NCI-H2107 (cell line): Measurements from ENCODE around the gene ITM2A.

ENCODE experiments used
- DNase-seq: peaks from one replicate; lab custom pipeline; 2025; lab: John Stamatoyannopoulos, UW

Gene ITM2A

GRCh38 chrX:79366873-79367749, at the start of gene ITM2A:
Gene ITM2A, minus strand, starts transcription at chrX:79367334. Its CDS starts 119 bp downstream, at chrX:79367215.
- no peak for DNase-seq

DNA sequence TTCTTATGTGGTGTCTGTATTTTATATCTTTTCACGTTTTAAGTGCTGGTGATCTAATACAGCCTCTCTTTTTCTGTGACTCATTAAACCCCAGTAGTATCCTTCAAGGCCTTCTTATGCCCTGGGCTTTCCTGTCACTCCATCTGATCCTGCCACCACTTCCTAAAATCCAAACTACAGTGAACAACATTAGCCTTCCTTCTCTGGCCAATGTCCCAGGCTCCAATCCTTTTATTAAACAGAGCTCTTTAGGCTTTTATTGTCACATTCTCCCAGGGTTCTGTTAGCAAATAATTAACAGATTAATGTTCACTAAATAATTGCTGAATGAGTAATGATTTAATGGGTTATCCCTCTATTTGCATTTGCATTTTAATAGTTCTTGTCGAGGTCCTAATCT, 47.9 kb upstream of the ITM2A start:
- DNase-seq, result no peak

GRCh38 chrX:79413963-79414362, 46.8 kb upstream of the ITM2A start:
- no peak for DNase-seq

- DNase-seq, result no peak
These were observed 45.8 kb upstream of the ITM2A start for GRCh38 chrX:79412972-79413371.

DNA sequence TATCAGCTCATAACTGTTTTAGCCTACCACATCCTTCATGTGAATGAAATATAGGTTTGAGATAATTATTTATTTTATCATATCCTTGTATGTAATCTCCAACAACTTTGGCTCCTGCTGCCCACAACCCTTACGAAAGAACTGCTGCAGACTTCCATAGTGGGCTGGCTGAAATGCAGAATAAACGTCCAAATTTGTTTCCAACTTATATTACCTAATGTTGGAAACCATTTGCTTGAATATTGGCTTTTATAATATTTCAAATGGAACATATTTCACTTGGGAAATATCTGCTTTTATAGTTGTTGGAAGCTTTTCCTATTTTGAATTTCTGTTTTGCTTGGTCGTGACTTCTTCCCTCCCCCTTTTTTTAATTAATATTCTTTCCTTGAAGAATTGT, 45.0 kb upstream of the ITM2A start:
- no peak for DNase-seq

DNA sequence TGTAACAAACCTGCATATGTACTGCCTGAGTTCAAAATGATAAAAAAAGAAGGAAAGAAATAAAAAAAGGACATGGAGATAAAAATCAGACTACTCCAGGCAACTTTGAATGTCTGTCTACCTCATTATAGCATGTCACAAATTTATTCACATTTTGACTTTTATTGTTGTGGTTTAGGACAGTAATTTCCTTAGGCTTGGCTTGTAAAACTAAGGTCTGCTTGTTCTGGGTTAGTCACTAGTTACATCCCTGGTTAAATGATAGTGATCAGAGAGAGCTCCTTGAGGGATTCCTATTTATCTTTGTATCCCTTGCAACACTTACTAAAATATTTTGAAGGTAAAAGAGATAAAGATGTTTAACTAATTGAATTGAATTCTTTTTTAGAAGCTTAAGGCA, 42.5 kb upstream of the ITM2A start:
- no peak for DNase-seq

DNA sequence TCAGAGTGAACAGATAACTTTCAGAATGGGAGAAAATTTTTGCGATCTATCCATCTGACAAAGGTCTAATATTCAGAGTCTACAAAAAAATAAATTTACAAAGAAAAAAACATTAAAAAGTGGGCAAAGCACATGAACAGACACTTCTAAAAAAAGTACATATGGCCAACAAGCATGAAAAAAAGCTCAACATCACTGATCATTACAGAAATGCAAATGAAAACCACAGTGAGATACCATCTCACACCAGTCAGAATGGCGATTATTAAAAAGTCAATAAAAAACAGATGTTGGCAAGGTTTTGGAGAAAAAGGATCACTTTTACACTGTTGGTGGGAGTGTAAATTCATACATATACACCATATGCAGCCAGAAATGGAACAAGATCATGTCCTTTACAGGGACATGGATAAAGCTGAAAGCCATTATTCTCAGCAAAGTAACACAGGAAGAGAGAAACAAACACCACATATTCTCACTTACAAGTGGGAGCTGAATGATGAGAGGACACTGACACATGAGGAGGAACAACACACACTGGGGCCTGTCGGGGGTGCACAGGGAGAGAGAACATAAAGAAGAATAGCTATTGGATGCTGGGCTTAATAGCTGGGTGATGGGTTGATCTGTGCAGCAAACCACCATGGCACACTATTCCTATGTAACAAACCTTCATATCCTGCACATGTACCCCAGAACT, 41.6 kb upstream of the ITM2A start:
- no peak for DNase-seq

GRCh38 chrX:79400623-79401022, 33.5 kb upstream of the ITM2A start:
- no peak for DNase-seq

- DNase-seq, result no peak
These were observed 8.2 kb upstream of the ITM2A start for GRCh38 chrX:79375340-79375739.

GRCh38 chrX:79371640-79372039, 4.5 kb upstream of the ITM2A start:
- DNase-seq, result no peak

GRCh38 chrX:79371101-79371500, 4.0 kb upstream of the ITM2A start:
- DNase-seq, result no peak

GRCh38 chrX:79369871-79370270, 2.7 kb upstream of the ITM2A start:
- no peak for DNase-seq

DNA sequence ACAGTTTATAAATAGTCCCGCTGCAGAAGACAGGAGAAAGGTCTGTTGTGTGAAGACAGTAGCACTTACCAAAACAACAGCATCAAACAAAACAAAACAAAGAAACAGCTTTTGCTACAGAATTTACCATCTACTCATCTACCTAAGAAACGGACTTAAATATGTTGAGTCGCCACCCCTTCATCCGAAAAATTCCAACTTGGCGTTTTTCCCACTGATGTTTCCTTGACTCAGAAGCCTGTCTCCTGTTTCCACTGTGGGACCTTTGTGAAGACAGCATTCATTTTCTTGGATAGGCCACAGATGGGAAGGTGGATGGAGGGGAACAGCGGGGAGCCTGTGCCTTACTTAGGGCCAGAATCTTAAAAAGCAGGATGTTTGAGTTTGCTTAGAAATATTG, 1.3 kb upstream of the ITM2A start:
- DNase-seq, result no peak

- DNase-seq, result no peak
These were observed 773 bp upstream of the ITM2A start for GRCh38 chrX:79367907-79368306.

DNA sequence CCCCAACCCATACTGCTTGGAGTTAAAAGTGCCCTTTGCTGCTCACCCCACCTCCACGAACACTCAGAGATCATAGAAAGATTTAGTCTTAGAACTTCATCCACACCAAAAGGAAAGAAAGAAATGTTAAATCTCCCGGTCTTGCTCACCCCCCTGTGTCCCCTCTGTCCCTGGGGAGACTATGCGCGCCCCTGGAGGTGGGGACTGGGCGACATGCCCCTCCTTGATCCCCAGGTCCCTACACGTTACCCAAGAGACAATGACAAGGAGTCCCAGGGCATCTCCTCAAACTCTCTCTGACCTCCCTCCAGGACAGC, 620 bp downstream of the ITM2A start:
- DNase-seq, result no peak

DNA sequence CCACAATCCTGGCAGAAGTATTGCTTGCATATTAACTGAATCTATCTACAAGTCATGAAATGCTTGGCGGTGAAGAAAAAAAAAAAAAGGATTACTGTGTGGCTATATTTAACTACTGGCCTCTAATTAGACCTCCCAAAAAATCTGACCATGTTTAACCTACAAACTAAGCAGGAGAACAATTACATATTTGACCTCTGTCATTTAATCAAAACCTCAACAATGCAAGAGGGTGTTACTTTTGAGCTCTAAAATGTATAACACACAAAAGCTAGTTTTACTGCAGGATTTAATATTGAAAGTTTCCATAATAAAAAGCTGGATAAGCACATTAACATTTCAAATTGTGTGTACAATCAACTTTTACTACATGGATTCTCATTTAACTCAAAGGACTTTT, 1.5 kb downstream of the ITM2A start:
- no peak for DNase-seq

DNA sequence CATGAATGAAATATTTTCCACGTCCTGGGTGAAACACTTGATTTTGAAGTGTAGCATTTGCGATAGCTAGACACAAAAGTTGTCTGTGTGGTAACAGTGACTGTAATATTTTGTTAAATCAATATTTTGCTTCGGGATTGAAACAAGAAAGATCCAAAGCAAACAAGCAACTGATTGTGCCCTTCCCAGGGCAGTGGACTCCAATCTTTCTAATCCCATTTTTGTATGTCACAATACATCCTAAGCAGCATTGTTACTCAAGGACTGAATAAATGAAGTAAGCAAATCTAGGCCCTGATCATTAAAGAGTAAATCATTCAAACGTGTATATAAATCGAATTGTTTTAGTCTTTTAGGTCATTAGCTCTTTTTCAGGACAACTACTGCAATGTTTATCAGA, 2.8 kb downstream of the ITM2A start:
- no peak for DNase-seq

GRCh38 chrX:79361192-79361870, 5.8 kb downstream of the ITM2A start:
- DNase-seq, result no peak

GRCh38 chrX:79336869-79337815, 30.0 kb downstream of the ITM2A start:
- DNase-seq, result no peak

- DNase-seq, result no peak
These were observed 37.1 kb downstream of the ITM2A start for GRCh38 chrX:79330022-79330421.

DNA sequence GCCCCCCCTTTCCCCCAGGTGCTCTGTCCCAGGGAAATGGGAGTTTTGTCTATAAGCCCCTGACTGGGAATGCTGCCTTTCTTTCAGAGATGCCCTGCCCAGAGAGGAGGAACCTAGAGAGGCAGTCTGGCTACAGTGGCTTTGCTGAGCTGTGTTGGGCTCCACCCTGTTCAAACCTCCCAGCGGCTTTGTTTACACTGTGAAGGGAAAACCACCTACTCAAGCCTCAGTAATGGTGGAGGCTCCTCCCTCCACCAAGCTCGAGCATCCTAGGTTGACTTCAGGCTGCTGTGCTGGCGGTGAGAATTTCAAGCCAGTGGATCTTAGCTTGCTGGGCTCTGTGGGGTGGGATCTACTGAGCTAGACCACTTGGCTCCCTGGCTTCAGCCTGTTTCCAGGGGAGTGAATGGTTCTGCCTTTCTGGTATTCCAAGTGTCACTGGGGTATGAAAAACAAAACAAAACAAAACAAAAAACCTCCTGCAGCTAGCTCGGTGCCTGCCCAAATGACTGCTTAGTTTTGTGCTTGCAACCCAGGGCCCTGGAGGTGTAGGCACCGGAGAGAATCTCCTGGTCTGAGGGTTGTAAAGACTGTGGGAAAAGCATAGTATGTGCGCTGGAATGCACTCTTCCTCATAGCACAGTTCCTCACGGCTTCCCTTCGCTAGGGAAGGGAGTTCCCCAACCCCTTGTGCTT, 41.7 kb downstream of the ITM2A start:
- no peak for DNase-seq
